Cardiac muscle cell (in vitro differentiated cells and primary cell): ENCODE measurements around the gene NPEPL1. TPM values are rescaled to one million over a fixed set of nuclear protein-coding genes. Genes with fewer than 3 reads are reported as not detected.

Experiments
- DNase-seq, 2 donors: peaks; one replicate each; pipeline versions ENCODE4 v3.0.0 to v3.0.0-alpha.2; 2010 to 2017; ENCODE audit warnings: low read depth in 1 of 2, low spot score in 1 of 2
- H3K27ac ChIP-seq: fragments of 200-600 bp; sonication (generic); 2 replicates; pipeline ENCODE4 v1.5.1; 2016
- H3K27me3 ChIP-seq: fragments of 200-600 bp; sonication (generic); 2 replicates; pipeline ENCODE4 v1.6.0; 2016; ENCODE audit warnings: control low read depth
- H3K36me3 ChIP-seq: fragments of 200-600 bp; sonication (generic); 2 replicates; pipeline ENCODE4 v1.5.1; 2016; ENCODE audit warnings: control low read depth
- H3K4me1 ChIP-seq: fragments of 200-600 bp; sonication (generic); 2 replicates; pipeline ENCODE4 v1.8.1; 2017; ENCODE audit warnings: low read depth, mild to moderate bottlenecking, mixed run types
- H3K4me3 ChIP-seq: fragments of 200-600 bp; sonication (generic); 2 replicates; pipeline ENCODE4 v1.5.1; 2016; ENCODE audit warnings: mild to moderate bottlenecking
- H3K9me3 ChIP-seq: fragments of 200-600 bp; sonication (generic); 2 replicates; pipeline ENCODE4 v1.5.1; 2017; ENCODE audit warnings: low read depth, mild to moderate bottlenecking, control low read depth
- CTCF ChIP-seq: IDR thresholded peaks from 2 replicates; pipeline ENCODE4 v1.5.1; 2012; ENCODE audit warnings: low read depth, mild to moderate bottlenecking, low read length
- polyA plus RNA-seq: library from polyadenylated mRNA; unstranded; fragments of >200 nt; fragmentation: Nextera tagmentation; extraction: Ambion mirVana; gene quantifications from 2 replicates; pipeline ENCODE4 v1.2.1, GENCODE V29; 2016
- total RNA-seq: library from RNA; depleted of rRNA; stranded (reverse); fragments of >200 nt; gene quantifications from 2 replicates; pipeline ENCODE4 v1.2.3, GENCODE V29; 2016

NPEPL1 gene
- total and polyA plus RNA-seq, 2 experiments from 2014 or later, result 58.4 to 59.0 TPM

GRCh38 chr20:58684291-58684690 is 8.3 kb upstream of the NPEPL1 start:
- Histone ChIP-seq H3K27ac (no peak overlapping the region), H3K27me3 (no peaks in the 10 kb centered on the region), H3K9me3 (no peaks in the 10 kb centered on the region), H3K4me1 (no peaks in the 10 kb centered on the region), H3K36me3 (peaks cover 2% of the 10 kb centered on the region), H3K4me3 (no peak overlapping the region)
- no peak for DNase-seq
- no peak for TF ChIP-seq CTCF

- H3K9me3 ChIP-seq, result no peaks in the 10 kb centered on the region
- no peaks in the 10 kb centered on the region for H3K4me1 ChIP-seq
- DNase-seq, result no peak
- no peak for TF ChIP-seq CTCF
- H3K27ac ChIP-seq, result no peak overlapping the region
- H3K4me3 ChIP-seq, result no peak overlapping the region
- H3K36me3 ChIP-seq, result peaks cover under 1% of the 10 kb centered on the region
- H3K27me3 ChIP-seq, result no peaks in the 10 kb centered on the region
Observed at GRCh38 chr20:58685988-58686387, 6.6 kb upstream of the NPEPL1 start.

- no peaks in the 10 kb centered on the region for H3K36me3 ChIP-seq
- no peak overlapping the region for H3K27ac ChIP-seq
- no peaks in the 10 kb centered on the region for H3K27me3 ChIP-seq
- H3K4me3 ChIP-seq, result no peak overlapping the region
- no peaks in the 10 kb centered on the region for H3K9me3 ChIP-seq
- no peak for TF ChIP-seq CTCF
- DNase-seq, result no peak
- peaks cover 2% of the 10 kb centered on the region for H3K4me1 ChIP-seq
Observed at GRCh38 chr20:58688414-58688813, 4.2 kb upstream of the NPEPL1 start.

GRCh38 chr20:58688840-58689239 is 3.8 kb upstream of the NPEPL1 start:
- no peaks in the 10 kb centered on the region for H3K9me3 ChIP-seq
- H3K27ac ChIP-seq, result no peak overlapping the region
- no peak overlapping the region for H3K4me3 ChIP-seq
- H3K27me3 ChIP-seq, result no peaks in the 10 kb centered on the region
- peaks cover 3% of the 10 kb centered on the region for H3K4me1 ChIP-seq
- H3K36me3 ChIP-seq, result no peaks in the 10 kb centered on the region
- TF ChIP-seq CTCF, result no peak
- peak in 1 of 2 donors; percentile 25 for DNase-seq

- H3K36me3 ChIP-seq, result no peaks in the 10 kb centered on the region
- DNase-seq, result peak in 1 of 2 donors; percentile 72
- no peaks in the 10 kb centered on the region for H3K27me3 ChIP-seq
- peaks cover 3% of the 10 kb centered on the region for H3K4me1 ChIP-seq
- H3K27ac ChIP-seq, result peak overlapping the region; percentile 60
- TF ChIP-seq CTCF, result no peak
- no peaks in the 10 kb centered on the region for H3K9me3 ChIP-seq
- H3K4me3 ChIP-seq, result no peak overlapping the region
Observed at GRCh38 chr20:58690396-58691135, 2.0 kb upstream of the NPEPL1 start.
